Keratinocyte (primary cell): ENCODE measurements around the gene DLL1. TPM values are rescaled to one million over a fixed set of nuclear protein-coding genes. Genes with fewer than 3 reads are reported as not detected.

ENCODE experiments used
- DNase-seq: peaks from one replicate; pipeline ENCODE4 v3.0.0-alpha.2; 2011; ENCODE audit warnings: low read depth, missing footprints, low spot score
- FAIRE-seq: peaks from 2 replicates; lab custom pipeline; 2011; peaks lifted over from hg19 to GRCh38; lab: Jason Lieb, UNC
- H2AFZ ChIP-seq: 2 replicates; pipeline ENCODE4 v1.6.0; 2012; ENCODE audit warnings: low read length, control low read depth, inconsistent platforms; ENCODE audit not compliant: control insufficient read depth
- H3K27ac ChIP-seq: 2 replicates; pipeline ENCODE4 v1.5.1; 2011; ENCODE audit warnings: low read length; ENCODE audit not compliant: control insufficient read depth, insufficient read depth
- H3K27me3 ChIP-seq: 3 replicates; pipeline ENCODE4 v1.6.0; 2011; ENCODE audit warnings: low read length; ENCODE audit not compliant: control insufficient read depth, insufficient read depth; ENCODE audit errors: extremely low read depth
- H3K36me3 ChIP-seq, 2 experiments: 2 replicates in 1 of 2; 3 replicates in 1 of 2; pipeline ENCODE4 v1.5.1; 2011; ENCODE audit warnings: low read length in 2 of 2, mild to moderate bottlenecking in 1 of 2; ENCODE audit not compliant: control insufficient read depth in 2 of 2, insufficient read depth in 2 of 2; ENCODE audit errors: extremely low read depth in 1 of 2
- H3K4me1 ChIP-seq: 3 replicates; pipeline ENCODE4 v1.5.1; 2011; ENCODE audit warnings: low read length; ENCODE audit not compliant: control insufficient read depth, insufficient read depth; ENCODE audit errors: extremely low read depth
- H3K4me2 ChIP-seq: 3 replicates; pipeline ENCODE4 v1.6.0; 2011; ENCODE audit warnings: low read depth, low read length; ENCODE audit not compliant: control insufficient read depth, insufficient read depth; ENCODE audit errors: extremely low read depth
- H3K4me3 ChIP-seq, 3 experiments: fragments of 200-600 bp in 1 of 3; sonication (generic) in 1 of 3; 2 replicates in 2 of 3; 3 replicates in 1 of 3; pipeline ENCODE4 v1.5.1; 2011 to 2016; ENCODE audit warnings: low read length in 3 of 3, mild to moderate bottlenecking in 3 of 3, control low read depth in 2 of 3, inconsistent platforms in 1 of 3, low read depth in 1 of 3, mixed read lengths in 1 of 3, mixed run types in 1 of 3, moderate library complexity in 1 of 3; ENCODE audit not compliant: control insufficient read depth in 2 of 3, insufficient read depth in 2 of 3; ENCODE audit errors: extremely low read depth in 1 of 3
- H3K79me2 ChIP-seq: 2 replicates; pipeline ENCODE4 v1.6.0; 2012; ENCODE audit warnings: low read length; ENCODE audit not compliant: control insufficient read depth, insufficient read depth
- H3K9ac ChIP-seq: 3 replicates; pipeline ENCODE4 v1.6.0; 2011; ENCODE audit warnings: low read length; ENCODE audit not compliant: control insufficient read depth, insufficient read depth; ENCODE audit errors: extremely low read depth
- H3K9me1 ChIP-seq: 3 replicates; pipeline ENCODE4 v1.6.0; 2011; ENCODE audit warnings: low read length; ENCODE audit not compliant: control insufficient read depth, insufficient read depth; ENCODE audit errors: extremely low read depth
- H3K9me3 ChIP-seq: 2 replicates; pipeline ENCODE4 v1.5.1; 2012; ENCODE audit warnings: low read depth, low read length; ENCODE audit not compliant: control insufficient read depth
- H4K20me1 ChIP-seq: 3 replicates; pipeline ENCODE4 v1.6.0; 2011; ENCODE audit warnings: low read length; ENCODE audit not compliant: control insufficient read depth, insufficient read depth; ENCODE audit errors: extremely low read depth
- CTCF ChIP-seq, 3 experiments: IDR thresholded peaks in 1 of 3; conservative IDR thresholded peaks in 1 of 3; optimal IDR thresholded peaks in 1 of 3; 2 replicates in 2 of 3; 3 replicates in 1 of 3; pipeline versions ENCODE3 to v1.5.1; 2011; ENCODE audit warnings: low read length in 3 of 3, mild to moderate bottlenecking in 3 of 3, moderate library complexity in 2 of 3, control low read depth in 1 of 3, inconsistent platforms in 1 of 3; ENCODE audit not compliant: insufficient read depth in 2 of 3; ENCODE audit errors: extremely low read depth in 1 of 3
- EZH2 ChIP-seq: IDR thresholded peaks from one replicate; pipeline ENCODE4 v1.6.1; 2012; ENCODE audit warnings: inconsistent platforms, mild to moderate bottlenecking, low read length, moderate library complexity
- dilution Hi-C: fragments of 300-500 bp; cut with MboI; formaldehyde crosslinking; loops from one replicate; pipeline ENCODE4 v1.7.0; 2020; ENCODE audit warnings: low sequenced_read_pairs; ENCODE audit not compliant: extremely low pct_ligation_motif_present
- polyA plus RNA-seq, 5 experiments: library from polyadenylated mRNA; depleted of rRNA in 3 of 5; stranded (reverse) in 3 of 5; stranded (forward) in 1 of 5; unstranded in 1 of 5; fragments of >200 nt; gene quantifications; 1 replicate in 1 of 5; 2 replicates in 3 of 5; 3 replicates in 1 of 5; pipeline versions ENCODE4 v1.2.1 to v1.2.3, GENCODE V29; 2011 to 2012; ENCODE audit warnings: missing spikeins in 2 of 5, low read depth in 1 of 5, low replicate concordance in 1 of 5

The DLL1 gene
- polyA plus RNA-seq, 1 donor (not counting 4 experiments of a cell fraction or from before 2014, with no cell fraction given), result 8.2 TPM

- H3K4me2 ChIP-seq, result no peak overlapping the region
- H3K36me3 ChIP-seq, result no peaks in the 10 kb centered on the region
- H3K79me2 ChIP-seq, result no peaks in the 10 kb centered on the region
- H3K4me1 ChIP-seq, result peaks cover 13% of the 10 kb centered on the region
- TF ChIP-seq CTCF (optimal IDR thresholded peaks at IDR 0.05 in 1 of 3, IDR thresholded peaks at IDR 0.05 in 1 of 3, conservative IDR thresholded peaks at IDR 0.05 in 1 of 3; ENCODE audit: extremely low read depth in 1 of 3, insufficient read depth in 2 of 3, low read length in 3 of 3) (no peak), EZH2 (no peak)
- no peak overlapping the region for H3K27ac ChIP-seq
- H3K9ac ChIP-seq, result no peak overlapping the region
- dilution Hi-C loops, result no loop called here
- FAIRE-seq, result no peak
- no peak for DNase-seq
- no peaks in the 10 kb centered on the region for H4K20me1 ChIP-seq
- no peak overlapping the region for H2AFZ ChIP-seq
- H3K9me3 ChIP-seq, result peaks cover 3% of the 10 kb centered on the region
- H3K9me1 ChIP-seq, result no peaks in the 10 kb centered on the region
- H3K4me3 ChIP-seq, result no peak overlapping the region
- H3K27me3 ChIP-seq, result no peaks in the 10 kb centered on the region
Observed at GRCh38 chr6:170297576-170298330, 6.9 kb upstream of the DLL1 start.

DNA sequence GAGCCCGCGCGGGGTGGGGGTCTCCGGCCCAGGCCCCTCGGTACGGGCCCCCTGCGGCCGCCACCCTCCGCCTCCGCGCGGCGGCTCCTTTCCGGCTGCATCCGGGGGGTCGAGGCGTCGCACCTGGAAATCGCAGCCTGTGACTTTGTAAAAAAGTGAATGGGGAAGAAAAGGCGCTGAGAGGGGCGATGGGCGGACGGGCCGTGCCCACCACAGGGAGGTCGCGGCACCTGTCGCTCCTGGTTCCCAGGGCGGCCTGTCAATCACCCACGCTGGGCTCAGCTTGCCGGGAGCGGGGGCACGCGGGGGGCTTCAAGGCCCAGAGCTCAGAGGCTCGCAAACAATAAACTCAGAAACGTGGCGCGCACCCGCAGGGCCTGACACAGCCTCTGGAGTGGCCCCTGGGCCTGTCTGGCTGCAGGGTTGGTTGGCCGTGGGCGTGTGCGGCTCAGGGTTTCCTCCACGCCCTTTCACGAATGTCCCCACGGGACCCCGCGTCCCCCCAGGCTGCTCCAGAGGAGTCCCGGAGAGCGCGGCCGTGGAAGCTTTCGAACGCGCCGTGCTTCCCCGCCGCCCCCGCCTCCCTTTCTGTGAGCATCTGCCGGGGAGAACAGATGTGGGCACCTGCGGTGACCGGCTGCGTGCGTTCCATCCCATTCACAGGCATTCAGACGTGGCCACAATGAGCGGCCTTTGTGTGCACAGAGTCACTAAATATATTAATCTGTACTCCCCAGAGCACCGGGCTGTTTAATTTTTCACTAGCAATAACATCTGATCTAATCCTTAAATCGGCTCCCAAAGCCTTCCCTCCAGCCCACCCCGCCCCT, 6.1 kb upstream of the DLL1 start:
- no peak overlapping the region for H3K4me2 ChIP-seq
- H4K20me1 ChIP-seq, result no peaks in the 10 kb centered on the region
- no peaks in the 10 kb centered on the region for H3K27me3 ChIP-seq
- H3K79me2 ChIP-seq, result no peaks in the 10 kb centered on the region
- dilution Hi-C loops, result no loop called here
- DNase-seq, result no peak
- no peaks in the 10 kb centered on the region for H3K36me3 ChIP-seq
- H3K27ac ChIP-seq, result no peak overlapping the region
- TF ChIP-seq CTCF (optimal IDR thresholded peaks at IDR 0.05 in 1 of 3, IDR thresholded peaks at IDR 0.05 in 1 of 3, conservative IDR thresholded peaks at IDR 0.05 in 1 of 3; ENCODE audit: extremely low read depth in 1 of 3, insufficient read depth in 2 of 3, low read length in 3 of 3) (no peak), EZH2 (no peak)
- FAIRE-seq, result no peak
- H3K9ac ChIP-seq, result no peak overlapping the region
- H2AFZ ChIP-seq, result no peak overlapping the region
- H3K4me3 ChIP-seq, result no peak overlapping the region
- no peaks in the 10 kb centered on the region for H3K9me1 ChIP-seq
- peaks cover 3% of the 10 kb centered on the region for H3K9me3 ChIP-seq
- peaks cover 21% of the 10 kb centered on the region for H3K4me1 ChIP-seq
